DND-41 (cell line): ENCODE results near the gene BCO2.

Experiments used
- ATAC-seq: fragments of 200-7000 bp; cut with Tn5 transposase; 3 replicates; pipeline ENCODE4 v1.9.1; 2021; ENCODE audit warnings: low read depth; ENCODE audit not compliant: insufficient read depth
- DNase-seq: peaks from one replicate; pipeline ENCODE4 v3.0.0-alpha.2; 2020
- H2AFZ ChIP-seq: 2 replicates; pipeline ENCODE4 v1.6.0; 2012; ENCODE audit warnings: low read depth, low read length
- H3K27ac ChIP-seq: 2 replicates; pipeline ENCODE4 v1.5.1; 2012; ENCODE audit warnings: low read length, inconsistent platforms
- H3K27me3 ChIP-seq: fragments of 200-600 bp; sonication (generic); 2 replicates; pipeline ENCODE4 v1.6.0; 2012; ENCODE audit warnings: low read length, mild to moderate bottlenecking, inconsistent platforms; ENCODE audit not compliant: insufficient read depth, poor library complexity
- H3K36me3 ChIP-seq: 2 replicates; pipeline ENCODE4 v1.5.1; 2012; ENCODE audit warnings: low read length, inconsistent platforms; ENCODE audit not compliant: insufficient read depth
- H3K4me1 ChIP-seq: 2 replicates; pipeline ENCODE4 v1.5.1; 2012; ENCODE audit warnings: mild to moderate bottlenecking, low read length; ENCODE audit not compliant: insufficient read depth
- H3K4me2 ChIP-seq: 2 replicates; pipeline ENCODE4 v1.6.0; 2012; ENCODE audit warnings: mild to moderate bottlenecking, moderate library complexity, low read length, inconsistent platforms; ENCODE audit not compliant: insufficient read depth
- H3K4me3 ChIP-seq, 2 experiments: fragments of 200-600 bp in 1 of 2; shearing (Covaris generic) in 1 of 2; 2 replicates each; pipeline ENCODE4 v1.5.1; 2012 to 2016; ENCODE audit warnings: inconsistent platforms in 2 of 2, low read length in 2 of 2, mild to moderate bottlenecking in 2 of 2, low read depth in 1 of 2, moderate library complexity in 1 of 2
- H3K79me2 ChIP-seq: 2 replicates; pipeline ENCODE4 v1.6.0; 2012; ENCODE audit warnings: low read length, inconsistent platforms; ENCODE audit not compliant: insufficient read depth
- H3K9ac ChIP-seq: 2 replicates; pipeline ENCODE4 v1.6.0; 2012; ENCODE audit warnings: low read depth, mild to moderate bottlenecking, inconsistent platforms, low read length, moderate library complexity
- H3K9me3 ChIP-seq: 2 replicates; pipeline ENCODE4 v1.5.1; 2012; ENCODE audit warnings: low read length, moderate library complexity, mild to moderate bottlenecking, inconsistent platforms; ENCODE audit not compliant: insufficient read depth, severe bottlenecking
- H4K20me1 ChIP-seq: 2 replicates; pipeline ENCODE4 v1.6.0; 2012; ENCODE audit warnings: low read length; ENCODE audit not compliant: insufficient read depth
- CTCF ChIP-seq: IDR thresholded peaks from 2 replicates; pipeline ENCODE4 v1.5.1; 2012; ENCODE audit warnings: borderline replicate concordance, low read length, moderate library complexity, mild to moderate bottlenecking; ENCODE audit not compliant: poor library complexity, severe bottlenecking; ENCODE audit errors: extremely low read depth
- EZH2 ChIP-seq: IDR thresholded peaks from 3 replicates; pipeline ENCODE4 v1.6.1; 2012; ENCODE audit warnings: borderline replicate concordance, low read depth, mild to moderate bottlenecking, moderate library complexity, low read length, inconsistent platforms; ENCODE audit not compliant: severe bottlenecking

BCO2 gene

GRCh38 chr11:112200252-112200651, 24.9 kb downstream of the BCO2 start:
- Histone ChIP-seq H3K79me2 (no peaks in the 10 kb centered on the region), H3K9ac (no peak overlapping the region), H3K4me1 (no peaks in the 10 kb centered on the region), H3K4me3 (no peak overlapping the region), H3K27me3 (no peaks in the 10 kb centered on the region), H4K20me1 (no peaks in the 10 kb centered on the region), H3K36me3 (no peaks in the 10 kb centered on the region), H3K27ac (no peak overlapping the region), H3K4me2 (no peak overlapping the region), H3K9me3 (no peaks in the 10 kb centered on the region), H2AFZ (no peak overlapping the region)
- TF ChIP-seq CTCF (no peak), EZH2 (no peak)
- ATAC-seq (no peak), DNase-seq (no peak)

GRCh38 chr11:112206071-112206470, 30.8 kb downstream of the BCO2 start:
- TF ChIP-seq EZH2 (no peak), CTCF (no peak)
- Histone ChIP-seq H3K4me2 (no peak overlapping the region), H3K9ac (no peak overlapping the region), H3K9me3 (no peaks in the 10 kb centered on the region), H3K79me2 (no peaks in the 10 kb centered on the region), H3K27ac (no peak overlapping the region), H3K36me3 (no peaks in the 10 kb centered on the region), H3K27me3 (peaks cover 8% of the 10 kb centered on the region), H3K4me1 (no peaks in the 10 kb centered on the region), H2AFZ (no peak overlapping the region), H3K4me3 (no peak overlapping the region), H4K20me1 (no peaks in the 10 kb centered on the region)
- DNase-seq (no peak), ATAC-seq (no peak)

- no peak overlapping the region for H3K4me3 ChIP-seq
- H3K4me1 ChIP-seq: no peaks in the 10 kb centered on the region
- H3K79me2 ChIP-seq: no peaks in the 10 kb centered on the region
- H3K27me3 ChIP-seq: peaks cover 8% of the 10 kb centered on the region
- H3K9ac ChIP-seq: no peak overlapping the region
- no peak overlapping the region for H3K27ac ChIP-seq
- H4K20me1 ChIP-seq: no peaks in the 10 kb centered on the region
- ATAC-seq: no peak
- no peak for TF ChIP-seq CTCF
- TF ChIP-seq EZH2: no peak
- H3K36me3 ChIP-seq: no peaks in the 10 kb centered on the region
- no peak overlapping the region for H2AFZ ChIP-seq
- H3K9me3 ChIP-seq: no peaks in the 10 kb centered on the region
- H3K4me2 ChIP-seq: no peak overlapping the region
- DNase-seq: no peak
These were observed 35.6 kb downstream of the BCO2 start for GRCh38 chr11:112210890-112211289.

GRCh38 chr11:112211536-112211935, 36.2 kb downstream of the BCO2 start:
- Histone ChIP-seq H3K4me1 (no peaks in the 10 kb centered on the region), H3K79me2 (no peaks in the 10 kb centered on the region), H3K9ac (no peak overlapping the region), H3K4me2 (no peak overlapping the region), H3K36me3 (no peaks in the 10 kb centered on the region), H3K27ac (no peak overlapping the region), H4K20me1 (no peaks in the 10 kb centered on the region), H3K4me3 (no peak overlapping the region), H2AFZ (no peak overlapping the region), H3K9me3 (no peaks in the 10 kb centered on the region), H3K27me3 (peaks cover 8% of the 10 kb centered on the region)
- TF ChIP-seq EZH2 (no peak), CTCF (no peak)
- no peak for DNase-seq
- ATAC-seq: no peak
